ENCODE data around the gene STARD10. TPM values are rescaled to one million over a fixed set of nuclear protein-coding genes. Genes with fewer than 3 reads are reported as not detected.

Gene STARD10
- total RNA-seq, 2 experiments from 2014 or later = 10.4 to 12.9 TPM

DNA sequence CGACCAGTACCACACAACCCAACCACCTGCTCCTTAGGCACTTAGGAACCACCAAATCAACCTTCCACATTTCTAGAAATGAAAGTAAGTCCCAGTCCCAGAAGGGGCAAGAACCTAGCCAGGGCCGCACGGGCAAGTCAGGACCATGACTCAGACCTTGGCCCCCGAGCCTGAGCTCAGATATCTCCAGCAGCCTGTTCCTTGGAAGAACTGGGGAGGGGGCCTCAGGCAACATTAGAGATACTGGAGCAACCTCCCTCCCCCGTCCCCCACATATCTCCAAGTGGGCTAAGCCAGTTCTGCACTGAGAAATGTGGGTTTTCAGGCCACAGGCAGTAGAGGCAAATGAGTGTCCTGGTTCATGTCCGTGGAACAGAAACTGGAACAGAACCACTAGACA is 49.4 kb downstream of the STARD10 start:
- intact Hi-C loops (cut with micrococcal nuclease; ENCODE audit: unreplicated experiment) = no loop called here
- Histone ChIP-seq H3K4me3 (ENCODE audit: low read depth, low read length, poor library complexity, severe bottlenecking) (peak overlapping the region; percentile 5), H3K36me3 (ENCODE audit: insufficient read depth, low read length) (no peaks in the 10 kb centered on the region; the same call in 1 of the 2 replicates), H3K9me3 (ENCODE audit: low read length) (no peaks in the 10 kb centered on the region), H4K20me1 (ENCODE audit: insufficient read depth, low read length) (no peaks in the 10 kb centered on the region), H3K4me2 (ENCODE audit: low read length) (peak overlapping the region; percentile 53), H3K79me2 (ENCODE audit: insufficient read depth, low read depth, low read length) (peaks cover 7% of the 10 kb centered on the region; the same call in 1 of the 2 replicates), H2AFZ (ENCODE audit: low read length) (no peak overlapping the region), H3K27ac (ENCODE audit: low read depth, low read length, poor library complexity, severe bottlenecking) (peak overlapping the region; percentile 73), H3K9me2 (ENCODE audit: insufficient read depth, low read length) (no peaks in the 10 kb centered on the region), H3K4me1 (ENCODE audit: insufficient read depth, low read length, poor library complexity, severe bottlenecking) (peaks cover 55% of the 10 kb centered on the region)
- DNase-seq (ENCODE audit: low spot score) = no peak
- TF ChIP-seq EZH2phosphoT487 (IDR thresholded peaks at IDR 0.05; ENCODE audit: borderline replicate concordance, low read depth, low read length) (no peak), CTCF (conservative IDR thresholded peaks at IDR 0.05; ENCODE audit: low read length) (no peak)
- CTCF ChIA-PET (ENCODE audit: unreplicated experiment) = no interaction called here
- POLR2A ChIA-PET = interaction anchor here (0.6 to 0.7 kb wide), 2 partner anchors 65 to 119 kb away, joined by 5 to 8 read pairs; no protein-coding TSS in a partner anchor
- no TSS peak for BruUV-seq (replicated peaks)

GRCh38 chr11:72743321-72744221 is 50.3 kb downstream of the STARD10 start:
- Histone ChIP-seq H3K9me2 (ENCODE audit: insufficient read depth, low read length) (no peaks in the 10 kb centered on the region), H4K20me1 (ENCODE audit: insufficient read depth, low read length) (no peaks in the 10 kb centered on the region), H3K36me3 (ENCODE audit: insufficient read depth, low read length) (no peaks in the 10 kb centered on the region; the same call in 1 of the 2 replicates), H3K79me2 (ENCODE audit: insufficient read depth, low read depth, low read length) (peaks cover 7% of the 10 kb centered on the region; the same call in 1 of the 2 replicates), H3K4me3 (ENCODE audit: low read depth, low read length, poor library complexity, severe bottlenecking) (peak overlapping the region; percentile 5), H3K4me2 (ENCODE audit: low read length) (peak overlapping the region; percentile 53), H3K27ac (ENCODE audit: low read depth, low read length, poor library complexity, severe bottlenecking) (peak overlapping the region; percentile 73), H2AFZ (ENCODE audit: low read length) (no peak overlapping the region), H3K4me1 (ENCODE audit: insufficient read depth, low read length, poor library complexity, severe bottlenecking) (peaks cover 64% of the 10 kb centered on the region), H3K9me3 (ENCODE audit: low read length) (no peaks in the 10 kb centered on the region)
- TF ChIP-seq CTCF (conservative IDR thresholded peaks at IDR 0.05; ENCODE audit: low read length) = no peak
- TF ChIP-seq EZH2phosphoT487 (IDR thresholded peaks at IDR 0.05; ENCODE audit: borderline replicate concordance, low read depth, low read length) = no peak
- peak; percentile 85 for DNase-seq (ENCODE audit: low spot score)
- intact Hi-C loops (cut with micrococcal nuclease; ENCODE audit: unreplicated experiment) = no loop called here
- ChIA-PET POLR2A (interaction anchor here (0.6 kb wide), 1 partner anchor 66 kb away, joined by 8 read pairs; no protein-coding TSS in a partner anchor), CTCF (ENCODE audit: unreplicated experiment) (no interaction called here)
- no TSS peak for BruUV-seq (replicated peaks)

Measured in OCI-LY7 (cell line).